ENCODE measurements around the gene NGFR.
A peak's percentile ranks its signal among the peaks of the same experiment; 100 is the strongest.
"Not testable (repeated sequence)": the region's sequence is repeated elsewhere in the genome, so short reads cannot be mapped to it uniquely, and the experiment has no call there.

Gene NGFR

GRCh38 chr17:49547566-49547965 is 52.5 kb downstream of the NGFR start:
- no peak for DNase-seq (ENCODE audit: low spot score)

- no peak for DNase-seq (ENCODE audit: low spot score)
Observed at GRCh38 chr17:49548051-49548505, 53.0 kb downstream of the NGFR start.

DNA sequence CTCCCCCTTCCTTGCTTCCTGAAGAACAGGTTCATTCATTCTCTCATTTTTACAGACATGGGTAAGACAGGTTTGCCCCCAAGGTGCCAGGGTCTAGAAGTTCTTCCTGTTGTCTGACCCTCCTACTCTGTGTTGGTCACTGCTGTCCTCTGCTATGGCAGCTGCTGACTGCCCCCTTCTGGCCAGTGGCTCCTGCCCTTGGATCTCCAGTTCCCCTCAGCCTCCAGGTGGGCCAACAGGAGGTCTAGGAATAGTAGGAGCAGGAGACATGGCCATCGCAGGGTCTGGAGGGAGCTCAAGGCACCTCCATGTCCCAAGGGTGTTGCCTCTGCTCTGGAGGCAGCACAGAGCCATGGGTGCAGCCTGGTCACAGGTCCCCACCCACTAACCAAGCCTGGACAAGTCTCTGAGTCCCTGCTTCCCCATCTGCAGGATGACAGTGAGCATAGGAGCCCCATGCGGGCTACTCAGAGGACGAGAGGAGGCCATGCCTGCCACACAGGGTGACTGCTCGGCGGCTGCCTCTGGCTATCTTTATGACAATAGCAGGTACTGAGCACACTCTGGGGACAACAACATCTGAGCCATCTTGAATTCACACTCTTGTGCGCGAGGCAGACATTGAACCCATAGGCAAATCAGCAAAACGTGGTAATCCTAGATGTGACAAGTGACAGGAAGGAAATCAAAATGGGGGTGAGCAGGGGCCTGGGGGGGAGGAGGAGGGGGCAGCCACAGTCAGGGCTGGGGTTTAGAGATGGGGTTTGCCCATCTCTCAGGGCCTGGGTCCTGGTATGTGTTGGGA is 53.6 kb downstream of the NGFR start:
- no peak for DNase-seq (ENCODE audit: low spot score)

DNA sequence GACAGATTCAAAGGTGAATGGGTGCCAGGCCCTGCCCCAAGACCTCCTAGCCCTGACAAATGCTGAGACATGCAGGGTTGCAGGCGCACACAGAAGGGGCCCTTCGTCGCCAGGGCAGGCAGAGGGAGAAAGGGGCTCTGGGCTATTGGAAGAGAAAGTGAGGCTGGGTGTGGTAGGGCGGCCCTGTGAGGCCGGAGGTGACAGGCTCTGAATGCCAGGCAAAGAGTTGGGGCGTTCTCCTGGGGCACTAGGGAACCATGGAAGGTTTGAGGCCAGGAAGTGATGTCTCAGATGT is 54.2 kb downstream of the NGFR start:
- DNase-seq (ENCODE audit: low spot score), result no peak

DNA sequence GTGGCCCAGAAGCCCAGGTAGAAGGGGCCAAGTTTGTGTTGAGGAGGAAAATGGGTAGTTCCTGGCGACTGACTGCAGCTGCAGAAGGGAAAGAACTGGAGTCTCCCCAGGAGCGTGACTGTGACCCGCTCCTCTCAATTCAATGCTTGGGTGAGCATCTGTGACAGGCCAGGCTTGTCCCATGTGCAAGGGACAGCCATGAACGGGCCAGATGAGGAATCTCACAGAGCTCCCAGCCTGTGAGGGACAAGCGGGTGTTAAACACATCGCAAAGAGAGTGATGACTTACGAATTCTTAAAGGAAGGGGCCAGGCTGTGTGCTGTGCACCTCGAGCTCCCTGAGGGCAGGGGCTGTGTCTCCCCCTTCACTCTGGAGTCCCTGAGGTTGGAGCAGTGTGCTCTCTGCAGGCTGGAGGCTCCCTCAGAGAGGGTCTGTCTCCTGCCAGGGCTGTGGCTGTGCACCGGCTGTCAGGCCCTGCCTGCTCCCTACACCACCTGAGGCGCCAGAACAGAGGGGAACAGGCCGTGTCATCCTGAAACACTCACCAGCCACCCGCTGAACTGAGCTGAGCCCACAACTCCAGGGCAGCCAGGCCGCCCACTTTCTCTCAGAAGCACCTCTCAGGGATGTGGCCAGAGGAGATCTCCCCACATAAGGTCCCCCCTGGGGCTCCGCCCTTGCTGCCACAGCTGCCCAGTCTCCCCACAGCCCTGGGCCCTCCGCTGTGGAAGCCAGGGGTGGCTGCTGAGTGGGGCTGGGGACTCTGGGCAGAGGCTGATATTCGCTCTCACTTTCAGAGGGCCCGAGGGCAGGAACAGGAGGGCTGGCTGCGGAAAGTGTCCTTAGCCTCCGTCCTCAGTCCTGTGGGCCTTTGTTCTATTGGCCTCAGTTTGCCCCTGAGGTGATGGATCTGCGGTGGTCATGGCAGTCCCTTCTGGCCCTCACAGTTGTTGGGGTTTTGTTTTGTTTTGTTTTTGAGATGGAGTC is 54.9 kb downstream of the NGFR start:
- no peak for DNase-seq (ENCODE audit: low spot score)

- not testable (repeated sequence) for DNase-seq (ENCODE audit: low spot score)
Observed at GRCh38 chr17:49550764-49551163, 55.7 kb downstream of the NGFR start.

DNA sequence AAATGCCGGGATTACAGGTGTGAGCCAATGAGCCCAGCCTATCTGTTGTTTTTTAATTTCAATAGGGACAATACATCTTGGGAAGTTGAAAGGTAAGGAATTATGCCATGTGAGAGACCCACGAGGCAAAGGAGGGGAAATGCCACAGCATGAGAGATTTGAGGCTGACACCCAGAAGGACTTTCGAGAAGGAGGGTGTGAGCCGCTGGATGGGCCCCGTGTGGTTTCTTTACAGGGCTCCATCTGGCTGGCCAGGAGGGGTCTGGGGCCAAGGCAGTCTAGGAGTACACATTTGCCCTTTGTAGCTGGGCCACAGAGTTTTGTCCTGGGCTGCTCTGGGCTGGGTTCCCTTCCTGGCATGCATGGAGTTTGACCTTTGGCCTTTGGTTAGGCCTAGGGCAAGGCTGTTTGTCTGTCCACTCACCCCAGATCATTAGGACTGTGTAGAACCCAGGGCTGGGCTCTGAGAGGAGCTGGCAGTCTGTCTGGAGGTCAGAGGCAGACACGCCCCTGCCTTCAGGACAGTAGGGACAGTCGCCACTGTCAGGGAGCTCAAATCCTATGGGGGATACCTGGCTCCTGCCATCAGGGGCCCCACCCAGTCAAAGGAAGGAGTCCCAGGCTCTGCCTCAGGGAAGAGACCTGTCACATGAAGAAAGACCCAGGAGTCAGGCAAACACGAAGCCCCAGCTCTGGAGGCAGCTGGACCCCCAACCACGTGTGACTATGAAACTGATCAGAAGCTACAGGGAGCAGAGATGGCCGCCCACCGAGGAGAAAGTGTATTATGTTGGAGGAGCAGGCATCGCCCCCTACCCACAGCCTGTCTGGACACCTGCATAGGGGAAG is 56.4 kb downstream of the NGFR start:
- DNase-seq (ENCODE audit: low spot score), result no peak

GRCh38 chr17:49552070-49552751 is 57.1 kb downstream of the NGFR start:
- no peak for DNase-seq (ENCODE audit: low spot score)

GRCh38 chr17:49553676-49554335 is 58.7 kb downstream of the NGFR start:
- DNase-seq (ENCODE audit: low spot score), result no peak

DNA sequence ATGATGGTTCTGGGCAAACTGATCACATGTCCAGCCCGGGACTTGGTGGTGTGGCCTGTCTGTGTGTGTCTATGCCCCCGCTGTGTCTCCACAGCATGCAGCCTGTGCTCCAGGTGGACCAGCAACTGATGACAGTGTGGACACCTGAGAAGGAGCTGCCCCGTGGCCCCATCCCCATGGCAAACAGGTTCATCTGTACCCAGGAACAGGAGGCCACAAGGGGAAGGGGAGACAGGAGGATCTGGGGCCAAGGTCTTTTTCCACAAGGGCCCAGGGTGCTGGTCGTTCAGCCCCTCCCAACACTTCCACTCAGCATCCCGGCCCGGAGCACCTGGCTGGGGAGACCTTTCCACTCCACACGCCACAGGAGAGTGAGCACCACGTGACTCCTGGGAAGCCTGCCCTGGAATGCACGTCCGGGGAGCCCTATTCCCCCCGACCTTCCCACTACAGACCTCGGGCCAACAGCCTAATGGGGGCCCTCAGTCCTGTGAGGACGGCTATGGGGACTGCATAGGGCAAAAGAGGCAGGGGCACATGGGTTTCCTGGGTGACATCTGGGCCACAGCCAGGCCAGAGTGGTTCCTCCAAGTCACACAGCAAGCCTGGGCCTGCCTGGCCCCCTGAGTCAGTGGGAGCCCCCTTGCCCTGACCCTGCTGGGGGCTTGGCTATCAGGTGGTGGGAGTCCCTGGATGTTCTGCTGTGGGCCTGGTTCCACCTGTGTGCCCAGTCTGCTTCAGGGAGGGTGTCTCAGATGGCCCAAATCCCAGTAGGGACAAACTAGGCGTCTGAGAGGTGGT is 59.8 kb downstream of the NGFR start:
- no peak for DNase-seq (ENCODE audit: low spot score)

GRCh38 chr17:49555495-49556222 is 60.6 kb downstream of the NGFR start:
- no peak for DNase-seq (ENCODE audit: low spot score)

DNA sequence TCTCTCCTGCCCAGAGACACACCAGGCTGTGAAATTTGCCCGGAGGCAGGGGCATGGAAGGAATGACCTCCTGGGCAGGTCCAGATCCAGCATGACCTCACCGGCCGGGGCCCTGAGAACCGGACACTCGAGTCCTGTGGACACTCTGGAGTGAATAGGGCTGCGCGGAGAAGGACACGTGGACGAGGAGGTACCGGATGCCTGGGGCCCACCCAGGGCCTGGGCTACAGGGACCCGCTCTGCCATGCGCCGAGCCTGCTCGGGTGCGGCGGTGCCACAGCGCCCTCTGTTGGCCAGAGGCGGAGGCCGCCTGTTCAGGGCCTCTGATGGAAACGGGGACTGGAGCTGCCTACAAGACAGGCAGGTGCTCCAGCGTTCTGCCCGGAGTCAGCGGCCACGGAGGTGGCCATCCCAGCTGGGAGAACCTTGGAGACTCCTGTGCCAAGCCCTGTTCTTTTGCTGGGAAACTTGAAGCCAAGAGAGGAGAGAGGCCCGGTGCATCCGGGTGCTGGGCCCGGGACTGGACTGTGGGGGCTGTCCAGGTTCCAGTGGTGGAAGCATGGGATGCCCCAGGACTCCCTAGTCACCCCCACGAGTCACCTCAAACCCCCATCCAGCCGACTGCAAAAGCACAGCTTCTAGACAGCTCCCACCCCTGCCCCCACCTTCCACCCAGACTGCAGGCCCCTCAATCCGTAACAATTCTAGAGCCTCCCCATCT is 61.3 kb downstream of the NGFR start:
- peak; percentile 65 for DNase-seq (ENCODE audit: low spot score)

- peak; percentile 14 for DNase-seq (ENCODE audit: low spot score)
Observed at GRCh38 chr17:49557312-49558024, 62.4 kb downstream of the NGFR start.
